ENCODE measurements around the gene PITX2. TPM values are rescaled to one million over a fixed set of nuclear protein-coding genes. Genes with fewer than 3 reads are reported as not detected.

PITX2 gene
- total RNA-seq, 1 donor from 2014 or later = 1.6 TPM

DNA sequence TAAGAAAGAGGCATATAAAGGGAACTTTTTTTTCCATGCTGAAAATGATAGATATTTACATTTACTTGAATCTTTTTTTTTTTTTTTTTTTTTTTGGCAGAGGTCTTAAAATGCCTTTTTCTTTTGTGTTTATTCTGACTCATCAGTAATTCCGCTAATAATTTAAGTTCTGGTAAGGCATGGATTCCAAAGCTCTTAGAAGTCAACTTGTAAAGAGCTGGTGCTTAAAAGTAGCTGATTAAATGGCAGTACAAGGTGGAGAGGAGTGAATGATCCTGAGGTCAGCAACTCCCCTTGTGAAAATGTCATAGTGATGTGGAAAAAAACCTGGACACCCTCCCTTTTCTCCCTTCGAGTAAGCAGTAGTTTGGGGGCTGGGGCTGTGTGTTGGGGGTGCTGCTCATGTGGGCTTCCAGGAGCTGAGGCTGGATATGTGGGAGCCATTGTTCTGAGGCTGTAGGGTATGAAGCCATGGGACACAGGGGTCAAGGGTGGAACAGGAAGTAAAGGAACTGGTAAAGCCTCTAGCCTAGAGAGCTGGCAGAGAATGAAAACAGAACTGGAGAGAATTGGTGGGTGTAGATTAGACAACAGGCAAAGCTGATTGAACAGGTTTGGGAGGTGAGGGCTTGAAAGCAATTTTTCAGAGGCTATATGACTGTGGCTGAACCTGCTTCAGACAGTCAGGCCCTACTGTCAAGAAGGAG, 41.0 kb upstream of the PITX2 start:
- Histone ChIP-seq H3K4me1 (no peaks in the 10 kb centered on the region), H3K27ac (no peak overlapping the region), H3K27me3 (no peaks in the 10 kb centered on the region), H3K4me2 (no peak overlapping the region), H3K4me3 (no peak overlapping the region), H3K9ac (no peak overlapping the region), H3F3A (ENCODE audit: low read depth) (no peaks in the 10 kb centered on the region), H2AFZ (replicated peaks) (peak overlapping the region; percentile 9), H3K36me3 (no peaks in the 10 kb centered on the region), H3K9me3 (ENCODE audit: low read depth) (no peaks in the 10 kb centered on the region), H4K20me1 (ENCODE audit: low read depth) (no peaks in the 10 kb centered on the region), H3K79me2 (ENCODE audit: low read depth) (no peaks in the 10 kb centered on the region)
- no peaks in the 10 kb centered on the region for H3K36me3 Mint-ChIP-seq
- H3K4me1 Mint-ChIP-seq = peaks cover 3% of the 10 kb centered on the region
- no peak for TF ChIP-seq EZH2phosphoT487 (IDR thresholded peaks at IDR 0.05)
- TF ChIP-seq, protein P1, sequence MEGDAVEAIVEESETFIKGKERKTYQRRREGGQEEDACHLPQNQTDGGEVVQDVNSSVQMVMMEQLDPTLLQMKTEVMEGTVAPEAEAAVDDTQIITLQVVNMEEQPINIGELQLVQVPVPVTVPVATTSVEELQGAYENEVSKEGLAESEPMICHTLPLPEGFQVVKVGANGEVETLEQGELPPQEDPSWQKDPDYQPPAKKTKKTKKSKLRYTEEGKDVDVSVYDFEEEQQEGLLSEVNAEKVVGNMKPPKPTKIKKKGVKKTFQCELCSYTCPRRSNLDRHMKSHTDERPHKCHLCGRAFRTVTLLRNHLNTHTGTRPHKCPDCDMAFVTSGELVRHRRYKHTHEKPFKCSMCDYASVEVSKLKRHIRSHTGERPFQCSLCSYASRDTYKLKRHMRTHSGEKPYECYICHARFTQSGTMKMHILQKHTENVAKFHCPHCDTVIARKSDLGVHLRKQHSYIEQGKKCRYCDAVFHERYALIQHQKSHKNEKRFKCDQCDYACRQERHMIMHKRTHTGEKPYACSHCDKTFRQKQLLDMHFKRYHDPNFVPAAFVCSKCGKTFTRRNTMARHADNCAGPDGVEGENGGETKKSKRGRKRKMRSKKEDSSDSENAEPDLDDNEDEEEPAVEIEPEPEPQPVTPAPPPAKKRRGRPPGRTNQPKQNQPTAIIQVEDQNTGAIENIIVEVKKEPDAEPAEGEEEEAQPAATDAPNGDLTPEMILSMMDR (IDR thresholded peaks at IDR 0.05) = no peak
- TF ChIP-seq EZH2 (IDR thresholded peaks at IDR 0.05) = no peak
- no peak overlapping the region for H3K4me3 Mint-ChIP-seq
- H3K27me3 Mint-ChIP-seq (ENCODE audit: insufficient read depth, low read depth) = peaks cover 3% of the 10 kb centered on the region
- no peaks in the 10 kb centered on the region for H3K9me3 Mint-ChIP-seq
- no peak overlapping the region for H3K27ac Mint-ChIP-seq
- DNase-seq (ENCODE audit: low spot score) = no peak

DNA sequence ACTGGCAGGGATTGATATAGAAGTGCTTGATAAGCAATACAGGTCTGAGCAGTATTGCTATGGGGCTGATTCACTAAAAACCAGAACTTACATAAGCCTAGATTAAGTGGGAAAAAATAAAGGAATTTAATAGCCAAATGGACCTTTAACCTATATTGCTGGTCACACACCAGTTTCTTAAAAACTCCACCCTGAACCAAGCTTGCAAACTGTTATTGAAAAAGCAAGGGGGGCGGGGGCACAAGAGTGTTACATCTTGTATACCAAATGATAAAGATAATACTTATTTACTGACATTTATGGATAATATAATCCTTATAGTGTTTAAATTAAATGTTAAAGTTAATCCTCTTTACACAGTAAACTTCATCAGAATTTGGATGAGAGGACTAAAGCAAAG, 40.3 kb upstream of the PITX2 start:
- H2AFZ ChIP-seq (replicated peaks) = no peak overlapping the region
- TF ChIP-seq EZH2phosphoT487 (IDR thresholded peaks at IDR 0.05) = no peak
- TF ChIP-seq EZH2 (IDR thresholded peaks at IDR 0.05) = no peak
- TF ChIP-seq, protein P1 (IDR thresholded peaks at IDR 0.05) = no peak
- no peak overlapping the region for H3K9ac ChIP-seq
- H3K79me2 ChIP-seq (ENCODE audit: low read depth) = no peaks in the 10 kb centered on the region
- no peaks in the 10 kb centered on the region for H3K9me3 ChIP-seq (ENCODE audit: low read depth)
- H3K4me3 ChIP-seq = no peak overlapping the region
- H3K27me3 Mint-ChIP-seq (ENCODE audit: insufficient read depth, low read depth) = peaks cover 3% of the 10 kb centered on the region
- H3K36me3 Mint-ChIP-seq = no peaks in the 10 kb centered on the region
- no peaks in the 10 kb centered on the region for H3K27me3 ChIP-seq
- no peak overlapping the region for H3K27ac ChIP-seq
- H3F3A ChIP-seq (ENCODE audit: low read depth) = no peaks in the 10 kb centered on the region
- H3K27ac Mint-ChIP-seq = no peak overlapping the region
- peaks cover 3% of the 10 kb centered on the region for H3K4me1 Mint-ChIP-seq
- DNase-seq (ENCODE audit: low spot score) = no peak
- no peaks in the 10 kb centered on the region for H3K4me1 ChIP-seq
- H3K9me3 Mint-ChIP-seq = no peaks in the 10 kb centered on the region
- no peak overlapping the region for H3K4me3 Mint-ChIP-seq
- H4K20me1 ChIP-seq (ENCODE audit: low read depth) = no peaks in the 10 kb centered on the region
- no peaks in the 10 kb centered on the region for H3K36me3 ChIP-seq
- H3K4me2 ChIP-seq = no peak overlapping the region

DNA sequence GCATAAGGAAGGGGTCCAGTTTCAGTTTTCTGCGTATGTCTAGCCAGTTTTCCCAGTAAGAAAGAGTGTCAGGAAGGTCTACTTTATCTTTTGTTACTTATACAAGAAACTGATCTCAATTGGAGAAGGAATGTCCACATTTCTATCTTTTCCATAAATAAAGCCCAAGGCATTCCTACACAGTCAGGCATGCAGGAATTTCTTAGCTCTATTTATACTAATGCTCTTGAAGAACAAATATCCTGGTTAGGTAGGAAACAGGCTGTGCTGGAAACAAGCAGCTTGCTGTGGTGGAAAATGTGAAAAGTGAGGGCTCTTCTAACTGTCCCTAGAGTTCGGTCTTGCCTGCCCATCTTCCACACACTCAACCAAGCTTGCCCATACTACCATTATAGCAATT, 37.9 kb upstream of the PITX2 start:
- Histone ChIP-seq H3K36me3 (no peaks in the 10 kb centered on the region), H3K4me3 (no peak overlapping the region), H3K4me2 (no peak overlapping the region), H3F3A (ENCODE audit: low read depth) (no peaks in the 10 kb centered on the region), H2AFZ (replicated peaks) (no peak overlapping the region), H4K20me1 (ENCODE audit: low read depth) (no peaks in the 10 kb centered on the region), H3K9me3 (ENCODE audit: low read depth) (no peaks in the 10 kb centered on the region), H3K9ac (no peak overlapping the region), H3K27ac (no peak overlapping the region), H3K4me1 (no peaks in the 10 kb centered on the region), H3K27me3 (no peaks in the 10 kb centered on the region), H3K79me2 (ENCODE audit: low read depth) (no peaks in the 10 kb centered on the region)
- H3K9me3 Mint-ChIP-seq = no peaks in the 10 kb centered on the region
- H3K4me1 Mint-ChIP-seq = peaks cover 3% of the 10 kb centered on the region
- TF ChIP-seq EZH2phosphoT487 (IDR thresholded peaks at IDR 0.05) (no peak), EZH2 (IDR thresholded peaks at IDR 0.05) (no peak)
- TF ChIP-seq, protein P1 (IDR thresholded peaks at IDR 0.05) = no peak
- no peak overlapping the region for H3K4me3 Mint-ChIP-seq
- H3K27ac Mint-ChIP-seq = no peak overlapping the region
- H3K36me3 Mint-ChIP-seq = no peaks in the 10 kb centered on the region
- H3K27me3 Mint-ChIP-seq (ENCODE audit: insufficient read depth, low read depth) = peaks cover 3% of the 10 kb centered on the region
- no peak for DNase-seq (ENCODE audit: low spot score)

All from neural progenitor cell (in vitro differentiated cells).